Fibroblast of mammary gland (primary cell): ENCODE data around the gene ANKRD11.

Experiments
- DNase-seq: peaks from one replicate; pipeline ENCODE4 v3.0.0-alpha.2; 2010; ENCODE audit warnings: low read depth
- H3K4me3 ChIP-seq: 2 replicates; pipeline ENCODE4 v1.5.1; 2011; ENCODE audit warnings: low read depth, mild to moderate bottlenecking, low read length, moderate library complexity; ENCODE audit not compliant: control insufficient read depth
- TF ChIP-seq, protein P1 (sequence below): conservative IDR thresholded peaks from 2 replicates; pipeline ENCODE4 v1.5.1; 2011; ENCODE audit warnings: low read depth, low read length, inconsistent platforms; ENCODE audit not compliant: control insufficient read depth, insufficient read depth

The ANKRD11 gene

DNA sequence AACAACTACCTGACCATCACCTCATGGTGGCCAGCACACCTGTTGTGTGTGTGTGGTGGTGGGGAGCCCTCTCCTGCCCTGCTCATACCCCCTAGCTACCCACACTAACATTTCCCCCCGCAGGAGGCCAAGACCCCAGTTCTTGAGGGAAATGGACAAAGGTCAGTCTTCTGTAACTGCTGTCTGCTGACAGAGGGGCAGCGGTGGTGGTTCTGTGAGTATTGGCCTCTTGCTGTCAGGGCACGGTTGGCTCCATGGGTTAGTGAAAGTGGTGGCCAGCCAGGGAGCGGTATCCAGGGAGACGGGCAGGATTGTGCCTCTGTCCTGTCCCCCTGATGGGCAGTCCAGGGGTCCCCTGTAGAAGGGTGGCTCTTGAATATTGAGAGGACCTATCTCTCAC is 246.7 kb downstream of the ANKRD11 start:
- H3K4me3 ChIP-seq: no peak overlapping the region
- TF ChIP-seq, protein P1, sequence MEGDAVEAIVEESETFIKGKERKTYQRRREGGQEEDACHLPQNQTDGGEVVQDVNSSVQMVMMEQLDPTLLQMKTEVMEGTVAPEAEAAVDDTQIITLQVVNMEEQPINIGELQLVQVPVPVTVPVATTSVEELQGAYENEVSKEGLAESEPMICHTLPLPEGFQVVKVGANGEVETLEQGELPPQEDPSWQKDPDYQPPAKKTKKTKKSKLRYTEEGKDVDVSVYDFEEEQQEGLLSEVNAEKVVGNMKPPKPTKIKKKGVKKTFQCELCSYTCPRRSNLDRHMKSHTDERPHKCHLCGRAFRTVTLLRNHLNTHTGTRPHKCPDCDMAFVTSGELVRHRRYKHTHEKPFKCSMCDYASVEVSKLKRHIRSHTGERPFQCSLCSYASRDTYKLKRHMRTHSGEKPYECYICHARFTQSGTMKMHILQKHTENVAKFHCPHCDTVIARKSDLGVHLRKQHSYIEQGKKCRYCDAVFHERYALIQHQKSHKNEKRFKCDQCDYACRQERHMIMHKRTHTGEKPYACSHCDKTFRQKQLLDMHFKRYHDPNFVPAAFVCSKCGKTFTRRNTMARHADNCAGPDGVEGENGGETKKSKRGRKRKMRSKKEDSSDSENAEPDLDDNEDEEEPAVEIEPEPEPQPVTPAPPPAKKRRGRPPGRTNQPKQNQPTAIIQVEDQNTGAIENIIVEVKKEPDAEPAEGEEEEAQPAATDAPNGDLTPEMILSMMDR: no peak
- DNase-seq: no peak

DNA sequence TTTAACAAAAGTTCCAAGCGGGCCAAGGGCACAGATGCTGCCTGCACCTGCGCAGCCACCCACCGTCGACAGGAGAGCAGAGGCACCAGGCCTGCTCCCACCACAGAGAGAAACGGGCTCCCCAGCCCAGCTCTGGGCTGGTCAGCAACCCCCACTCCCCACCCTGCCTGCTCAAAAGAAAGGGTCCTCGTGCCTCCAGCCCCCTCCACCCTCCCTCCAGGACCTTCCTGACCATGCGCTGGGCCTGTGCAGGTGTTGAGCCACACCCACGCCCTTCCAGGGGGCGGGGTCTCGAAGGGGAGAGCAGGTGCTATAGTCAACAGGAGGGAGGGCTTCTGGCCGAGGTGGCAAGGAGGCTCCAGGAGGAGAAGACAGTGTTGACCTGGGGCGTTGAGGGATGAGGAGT is 247.6 kb downstream of the ANKRD11 start:
- H3K4me3 ChIP-seq: no peak overlapping the region
- TF ChIP-seq, protein P1: no peak
- DNase-seq: no peak

DNA sequence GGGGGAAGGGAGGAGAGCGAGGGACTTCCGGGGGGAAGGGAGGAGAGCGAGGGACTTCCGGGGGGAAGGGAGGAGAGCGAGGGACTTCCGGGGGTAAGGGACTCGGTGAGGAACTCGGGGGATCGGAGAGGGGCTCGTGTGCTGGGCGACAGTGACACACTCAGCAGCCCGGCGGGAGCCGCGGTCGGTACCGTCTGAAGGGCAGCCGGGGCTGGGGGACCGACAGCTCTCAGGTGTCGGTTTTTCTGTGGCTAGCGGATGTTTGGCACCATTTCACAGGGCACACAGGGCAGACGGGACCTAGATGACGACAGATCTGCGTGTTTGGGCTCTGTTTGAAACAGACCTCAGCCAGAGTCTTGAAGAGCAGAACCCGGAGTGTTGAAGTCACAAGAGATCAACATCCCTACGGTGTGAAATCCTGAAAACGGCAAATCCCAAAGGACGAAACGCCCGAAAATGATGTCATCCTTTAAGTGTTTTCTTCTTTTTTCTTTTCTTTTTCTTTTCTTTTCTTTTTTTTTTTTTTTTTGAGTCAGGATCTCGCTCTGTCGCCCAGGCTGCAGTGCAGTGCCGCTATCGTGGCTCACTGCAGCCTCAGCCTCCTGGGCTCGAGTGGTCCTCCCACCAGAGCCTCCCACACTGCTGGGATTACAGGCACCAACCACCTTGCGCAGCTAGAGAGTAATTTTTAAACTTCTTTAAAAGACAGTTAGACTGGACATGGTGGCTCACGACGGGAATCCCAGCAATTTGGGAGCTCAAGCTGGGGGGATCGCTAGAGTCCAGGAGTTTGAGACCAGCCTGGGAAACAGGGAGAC is 249.0 kb downstream of the ANKRD11 start:
- TF ChIP-seq, protein P1: no peak
- peak overlapping the region; percentile 97 for H3K4me3 ChIP-seq
- peak; percentile 79 for DNase-seq

DNA sequence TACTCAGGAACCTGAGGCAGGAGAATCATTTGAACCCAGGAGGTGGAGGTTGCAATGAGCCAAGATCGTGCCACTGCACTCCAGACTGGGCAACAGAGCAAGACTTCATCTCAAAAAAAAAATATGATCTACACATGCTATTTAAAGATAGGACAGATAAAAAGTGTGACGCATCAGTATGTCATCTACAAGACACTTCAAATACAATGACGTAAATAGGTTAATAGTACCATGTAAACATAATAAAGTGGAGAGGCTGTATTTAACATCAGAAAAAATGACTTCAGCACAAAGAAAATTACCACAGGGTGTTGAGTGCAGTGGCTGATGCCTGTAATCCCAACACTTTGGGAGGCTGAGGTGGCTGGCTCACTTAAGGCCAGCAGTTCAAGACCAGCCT is 252.6 kb downstream of the ANKRD11 start:
- TF ChIP-seq, protein P1: no peak
- DNase-seq: no peak
- H3K4me3 ChIP-seq: no peak overlapping the region

DNA sequence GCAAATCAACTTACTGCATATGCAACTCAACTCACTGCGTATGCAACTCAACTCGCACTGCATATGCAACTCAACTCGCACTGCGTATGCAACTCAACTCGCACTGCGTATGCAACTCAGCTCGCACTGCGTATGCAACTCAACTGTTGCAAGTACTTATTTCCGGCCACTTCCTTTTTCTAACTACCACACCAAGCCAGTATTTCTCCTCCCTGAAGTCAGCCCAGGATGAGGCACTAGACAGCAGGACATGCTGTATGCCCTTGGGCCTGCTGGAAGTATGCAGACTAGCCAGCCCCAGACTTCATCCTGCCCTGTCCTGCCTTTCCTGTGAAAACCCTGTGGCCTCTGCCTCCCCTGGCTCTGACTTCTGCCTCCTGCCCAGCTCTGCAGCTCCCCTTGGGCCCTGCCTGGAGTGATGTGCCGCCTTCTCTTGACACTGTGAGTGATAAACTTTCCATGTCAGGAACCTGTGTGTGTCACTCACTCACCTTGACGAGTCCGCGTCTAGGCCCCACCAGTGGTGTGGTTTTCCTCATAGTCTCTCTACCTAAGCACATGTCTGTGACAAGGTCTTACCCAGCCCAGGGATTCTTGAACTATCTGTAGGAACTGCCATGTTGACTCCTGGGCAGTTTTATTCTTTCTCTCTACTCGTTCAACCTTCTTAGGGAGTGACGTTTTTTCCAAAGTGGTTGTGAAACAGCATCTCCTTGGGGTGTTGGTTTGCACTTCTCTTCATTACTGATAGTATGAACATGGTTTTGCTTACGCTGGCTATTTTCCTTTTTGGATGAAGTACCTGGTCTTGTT is 256.5 kb downstream of the ANKRD11 start:
- TF ChIP-seq, protein P1: no peak
- no peak for DNase-seq
- H3K4me3 ChIP-seq: no peak overlapping the region

DNA sequence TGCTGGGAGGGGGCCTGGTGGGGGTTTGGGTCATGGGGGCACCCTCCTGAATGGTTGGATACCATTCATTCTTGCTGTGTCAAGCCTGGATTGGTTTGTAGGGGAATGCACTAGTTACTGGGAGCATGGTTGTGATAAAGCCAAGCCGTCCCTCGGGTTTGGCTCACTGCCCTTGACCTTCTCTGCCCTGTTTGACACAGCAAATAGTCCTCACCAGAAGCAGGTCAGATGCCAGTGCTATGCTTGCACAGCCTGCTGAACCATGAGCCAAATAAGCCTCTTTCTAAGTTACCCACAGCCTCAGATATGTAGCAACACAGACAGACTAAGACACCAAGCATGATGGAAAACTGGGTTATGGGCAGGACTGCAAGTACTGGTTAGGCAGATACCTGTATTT is 258.3 kb downstream of the ANKRD11 start:
- TF ChIP-seq, protein P1: no peak
- DNase-seq: no peak
- no peak overlapping the region for H3K4me3 ChIP-seq
